ENCODE data around the gene ZNF385D. TPM values are rescaled to one million over a fixed set of nuclear protein-coding genes. Genes with fewer than 3 reads are reported as not detected.

Gene ZNF385D
- total RNA-seq, 1 donor from 2014 or later: 0.10 TPM

- no peak overlapping the region for H3K4me3 Mint-ChIP-seq (ENCODE audit: low read depth)
- no peak overlapping the region for H3K27ac Mint-ChIP-seq
- DNase-seq (ENCODE audit: low spot score, unreplicated experiment): no peak
- TF ChIP-seq CTCF (IDR thresholded peaks at IDR 0.05; ENCODE audit: unreplicated experiment): no peak
- no peaks in the 10 kb centered on the region for H3K27me3 Mint-ChIP-seq
- H3K4me1 Mint-ChIP-seq (ENCODE audit: low read depth): no peaks in the 10 kb centered on the region
- H3K36me3 Mint-ChIP-seq (ENCODE audit: insufficient read depth): no peaks in the 10 kb centered on the region
- no peaks in the 10 kb centered on the region for H3K9me3 Mint-ChIP-seq (ENCODE audit: low read depth)
These were observed 26.8 kb upstream of the ZNF385D start for GRCh38 chr3:21777821-21778220.

- Mint-ChIP-seq H3K27ac (no peak overlapping the region), H3K4me1 (ENCODE audit: low read depth) (no peaks in the 10 kb centered on the region), H3K4me3 (ENCODE audit: low read depth) (no peak overlapping the region), H3K27me3 (no peaks in the 10 kb centered on the region), H3K36me3 (ENCODE audit: insufficient read depth) (no peaks in the 10 kb centered on the region), H3K9me3 (ENCODE audit: low read depth) (peaks cover 3% of the 10 kb centered on the region)
- DNase-seq (ENCODE audit: low spot score, unreplicated experiment): no peak
- no peak for TF ChIP-seq CTCF (IDR thresholded peaks at IDR 0.05; ENCODE audit: unreplicated experiment)
These were observed 15.0 kb upstream of the ZNF385D start for GRCh38 chr3:21766002-21766401.

GRCh38 chr3:21755896-21756295 is 4.9 kb upstream of the ZNF385D start:
- no peak overlapping the region for H3K4me3 Mint-ChIP-seq (ENCODE audit: low read depth)
- no peaks in the 10 kb centered on the region for H3K9me3 Mint-ChIP-seq (ENCODE audit: low read depth)
- no peak overlapping the region for H3K27ac Mint-ChIP-seq
- H3K27me3 Mint-ChIP-seq: peaks cover 11% of the 10 kb centered on the region
- H3K36me3 Mint-ChIP-seq (ENCODE audit: insufficient read depth): no peaks in the 10 kb centered on the region
- H3K4me1 Mint-ChIP-seq (ENCODE audit: low read depth): no peaks in the 10 kb centered on the region
- TF ChIP-seq CTCF (IDR thresholded peaks at IDR 0.05; ENCODE audit: unreplicated experiment): no peak
- DNase-seq (ENCODE audit: low spot score, unreplicated experiment): no peak

GRCh38 chr3:21754839-21755238 is 3.8 kb upstream of the ZNF385D start:
- no peak overlapping the region for H3K4me3 Mint-ChIP-seq (ENCODE audit: low read depth)
- no peaks in the 10 kb centered on the region for H3K9me3 Mint-ChIP-seq (ENCODE audit: low read depth)
- no peak for DNase-seq (ENCODE audit: low spot score, unreplicated experiment)

GRCh38 chr3:21752749-21753347 is 1.8 kb upstream of the ZNF385D start:
- Mint-ChIP-seq H3K4me3 (ENCODE audit: low read depth) (no peak overlapping the region), H3K9me3 (ENCODE audit: low read depth) (no peaks in the 10 kb centered on the region), H3K36me3 (ENCODE audit: insufficient read depth) (no peaks in the 10 kb centered on the region), H3K27ac (no peak overlapping the region), H3K4me1 (ENCODE audit: low read depth) (peaks cover 7% of the 10 kb centered on the region), H3K27me3 (peaks cover 37% of the 10 kb centered on the region)
- TF ChIP-seq CTCF (IDR thresholded peaks at IDR 0.05; ENCODE audit: unreplicated experiment): peak; percentile 60
- DNase-seq (ENCODE audit: low spot score, unreplicated experiment): no peak

More at GRCh38 chr3:21754839-21755238, 3.8 kb upstream of the ZNF385D start:
- TF ChIP-seq CTCF (IDR thresholded peaks at IDR 0.05; ENCODE audit: unreplicated experiment): no peak
- H3K27ac Mint-ChIP-seq: no peak overlapping the region
- peaks cover 7% of the 10 kb centered on the region for H3K4me1 Mint-ChIP-seq (ENCODE audit: low read depth)
- peaks cover 22% of the 10 kb centered on the region for H3K27me3 Mint-ChIP-seq
- H3K36me3 Mint-ChIP-seq (ENCODE audit: insufficient read depth): no peaks in the 10 kb centered on the region

Measured in progenitor cell of endocrine pancreas (in vitro differentiated cells).